T-helper 1 cell treated with Interleukin-12 subunit alpha and Interleukin-12 subunit beta and Interleukin-4 antibody, amounts not matched to agents 30 μg/mL and 1 μg/mL, for 36 hours (primary cell): Measurements from ENCODE around the gene NUP107.
"Not testable (repeated sequence)": the region's sequence is repeated elsewhere in the genome, so short reads cannot be mapped to it uniquely, and the experiment has no call there.

ENCODE experiments used
- H3K27ac Mint-ChIP-seq: one replicate; pipeline ENCODE4 v1.8.0; 2021; ENCODE audit warnings: mild to moderate bottlenecking, mixed read lengths
- H3K27me3 Mint-ChIP-seq: one replicate; pipeline ENCODE4 v1.8.0; 2021; ENCODE audit warnings: low read depth, mixed read lengths
- H3K36me3 Mint-ChIP-seq: one replicate; pipeline ENCODE4 v1.8.0; 2021; ENCODE audit warnings: low read depth, mixed read lengths
- H3K4me1 Mint-ChIP-seq: one replicate; pipeline ENCODE4 v1.8.0; 2021; ENCODE audit warnings: low read depth, mixed read lengths
- H3K4me3 Mint-ChIP-seq: one replicate; pipeline ENCODE4 v1.8.0; 2021; ENCODE audit warnings: mild to moderate bottlenecking, moderate library complexity, mixed read lengths
- H3K9me3 Mint-ChIP-seq: one replicate; pipeline ENCODE4 v1.8.0; 2021; ENCODE audit warnings: mixed read lengths

Gene NUP107

GRCh38 chr12:68686595-68687521, at the start of gene NUP107:
TSS of gene NUP107 (plus strand) at chr12:68686978. CDS start at chr12:68687066, 88 bp downstream.
- Mint-ChIP-seq H3K27me3 (no peaks in the 10 kb centered on the region), H3K4me1 (peaks cover 26% of the 10 kb centered on the region), H3K36me3 (peaks cover 11% of the 10 kb centered on the region), H3K27ac (peak within 1 kb of the TSS; percentile 94), H3K4me3 (peak within 1 kb of the TSS; percentile 94), H3K9me3 (no peaks in the 10 kb centered on the region)

- H3K9me3 Mint-ChIP-seq, H3K4me3 Mint-ChIP-seq, H3K27me3 Mint-ChIP-seq, H3K27ac Mint-ChIP-seq: not testable (repeated sequence)
- Mint-ChIP-seq H3K4me1 (peaks cover 45% of the 10 kb centered on the region), H3K36me3 (peaks cover 11% of the 10 kb centered on the region)
Measured at GRCh38 chr12:68637439-68637838, 49.3 kb upstream of the NUP107 start.

- H3K4me1 Mint-ChIP-seq, result peaks cover 50% of the 10 kb centered on the region
- peaks cover 13% of the 10 kb centered on the region for H3K36me3 Mint-ChIP-seq
- no peaks in the 10 kb centered on the region for H3K27me3 Mint-ChIP-seq
- H3K9me3 Mint-ChIP-seq, result no peaks in the 10 kb centered on the region
- no peak overlapping the region for H3K27ac Mint-ChIP-seq
- H3K4me3 Mint-ChIP-seq, result no peak overlapping the region
Measured at GRCh38 chr12:68638171-68638570, 48.6 kb upstream of the NUP107 start.

GRCh38 chr12:68638721-68639395, 47.9 kb upstream of the NUP107 start:
- Mint-ChIP-seq H3K36me3 (peaks cover 13% of the 10 kb centered on the region), H3K4me1 (peaks cover 49% of the 10 kb centered on the region), H3K4me3 (no peak overlapping the region), H3K27ac (no peak overlapping the region), H3K9me3 (no peaks in the 10 kb centered on the region), H3K27me3 (no peaks in the 10 kb centered on the region)

- Mint-ChIP-seq H3K4me3 (no peak overlapping the region), H3K27ac (peak overlapping the region; percentile 9), H3K4me1 (peaks cover 49% of the 10 kb centered on the region), H3K36me3 (peaks cover 13% of the 10 kb centered on the region), H3K27me3 (no peaks in the 10 kb centered on the region), H3K9me3 (no peaks in the 10 kb centered on the region)
Measured at GRCh38 chr12:68639396-68639767, 47.4 kb upstream of the NUP107 start.

GRCh38 chr12:68641138-68641537, 45.6 kb upstream of the NUP107 start:
- Mint-ChIP-seq H3K4me3 (peak overlapping the region; percentile 37), H3K27me3 (no peaks in the 10 kb centered on the region), H3K36me3 (peaks cover 12% of the 10 kb centered on the region), H3K4me1 (peaks cover 51% of the 10 kb centered on the region), H3K27ac (peak overlapping the region; percentile 57), H3K9me3 (no peaks in the 10 kb centered on the region)

GRCh38 chr12:68646484-68646883, 40.3 kb upstream of the NUP107 start:
- H3K27me3 Mint-ChIP-seq, result no peaks in the 10 kb centered on the region
- H3K9me3 Mint-ChIP-seq, result no peaks in the 10 kb centered on the region
- no peak overlapping the region for H3K27ac Mint-ChIP-seq
- peaks cover 23% of the 10 kb centered on the region for H3K36me3 Mint-ChIP-seq
- H3K4me1 Mint-ChIP-seq, result peaks cover 47% of the 10 kb centered on the region
- no peak overlapping the region for H3K4me3 Mint-ChIP-seq

GRCh38 chr12:68647507-68647906, 39.3 kb upstream of the NUP107 start:
- Mint-ChIP-seq H3K9me3 (no peaks in the 10 kb centered on the region), H3K27me3 (no peaks in the 10 kb centered on the region), H3K4me3 (no peak overlapping the region), H3K27ac (peak overlapping the region; percentile 9), H3K36me3 (peaks cover 22% of the 10 kb centered on the region), H3K4me1 (peaks cover 41% of the 10 kb centered on the region)

- peak overlapping the region; percentile 36 for H3K27ac Mint-ChIP-seq
- no peaks in the 10 kb centered on the region for H3K9me3 Mint-ChIP-seq
- peaks cover 22% of the 10 kb centered on the region for H3K36me3 Mint-ChIP-seq
- H3K4me3 Mint-ChIP-seq, result no peak overlapping the region
- no peaks in the 10 kb centered on the region for H3K27me3 Mint-ChIP-seq
- peaks cover 36% of the 10 kb centered on the region for H3K4me1 Mint-ChIP-seq
Measured at GRCh38 chr12:68648179-68648578, 38.6 kb upstream of the NUP107 start.

- no peaks in the 10 kb centered on the region for H3K9me3 Mint-ChIP-seq
- no peak overlapping the region for H3K4me3 Mint-ChIP-seq
- peaks cover 8% of the 10 kb centered on the region for H3K4me1 Mint-ChIP-seq
- peaks cover 16% of the 10 kb centered on the region for H3K36me3 Mint-ChIP-seq
- no peaks in the 10 kb centered on the region for H3K27me3 Mint-ChIP-seq
- H3K27ac Mint-ChIP-seq, result no peak overlapping the region
Measured at GRCh38 chr12:68665016-68665569, 21.7 kb upstream of the NUP107 start.

GRCh38 chr12:68667291-68667690, 19.5 kb upstream of the NUP107 start:
- Mint-ChIP-seq H3K36me3 (peaks cover 16% of the 10 kb centered on the region), H3K27me3 (no peaks in the 10 kb centered on the region), H3K27ac (no peak overlapping the region), H3K4me3 (no peak overlapping the region), H3K9me3 (no peaks in the 10 kb centered on the region), H3K4me1 (peaks cover 13% of the 10 kb centered on the region)

GRCh38 chr12:68667896-68668295, 18.9 kb upstream of the NUP107 start:
- no peaks in the 10 kb centered on the region for H3K9me3 Mint-ChIP-seq
- H3K27ac Mint-ChIP-seq, result no peak overlapping the region
- H3K36me3 Mint-ChIP-seq, result peaks cover 16% of the 10 kb centered on the region
- H3K27me3 Mint-ChIP-seq, result no peaks in the 10 kb centered on the region
- peaks cover 13% of the 10 kb centered on the region for H3K4me1 Mint-ChIP-seq
- no peak overlapping the region for H3K4me3 Mint-ChIP-seq

GRCh38 chr12:68671179-68671578, 15.6 kb upstream of the NUP107 start:
- H3K27ac Mint-ChIP-seq, result no peak overlapping the region
- H3K4me1 Mint-ChIP-seq, result peaks cover 29% of the 10 kb centered on the region
- peaks cover 9% of the 10 kb centered on the region for H3K36me3 Mint-ChIP-seq
- H3K4me3 Mint-ChIP-seq, result no peak overlapping the region
- no peaks in the 10 kb centered on the region for H3K27me3 Mint-ChIP-seq
- H3K9me3 Mint-ChIP-seq, result no peaks in the 10 kb centered on the region

- Mint-ChIP-seq H3K4me1 (peaks cover 29% of the 10 kb centered on the region), H3K9me3 (no peaks in the 10 kb centered on the region), H3K4me3 (peak overlapping the region; percentile 50), H3K27ac (peak overlapping the region; percentile 75), H3K36me3 (peaks cover 4% of the 10 kb centered on the region), H3K27me3 (no peaks in the 10 kb centered on the region)
Measured at GRCh38 chr12:68673788-68674187, 13.0 kb upstream of the NUP107 start.

GRCh38 chr12:68674376-68674775, 12.4 kb upstream of the NUP107 start:
- Mint-ChIP-seq H3K27ac (peak overlapping the region; percentile 75), H3K9me3 (no peaks in the 10 kb centered on the region), H3K27me3 (no peaks in the 10 kb centered on the region), H3K4me3 (no peak overlapping the region), H3K36me3 (peaks cover 6% of the 10 kb centered on the region), H3K4me1 (peaks cover 31% of the 10 kb centered on the region)
